GM12864 (cell line): ENCODE measurements around the gene FAM131A.

Experiments used
- DNase-seq: peaks from one replicate; pipeline ENCODE4 v3.0.0-alpha.2; 2011; ENCODE audit warnings: low read depth
- H3K4me3 ChIP-seq: 2 replicates; pipeline ENCODE4 v1.5.1; 2011; ENCODE audit warnings: mild to moderate bottlenecking, low read depth, low read length, control low read depth
- TF ChIP-seq, protein P1 (sequence below): IDR thresholded peaks from 2 replicates; pipeline ENCODE4 v1.5.1; 2011; ENCODE audit warnings: low read depth, mild to moderate bottlenecking, moderate library complexity, low read length, control low read depth, inconsistent platforms; ENCODE audit errors: missing control alignments

FAM131A gene

DNA sequence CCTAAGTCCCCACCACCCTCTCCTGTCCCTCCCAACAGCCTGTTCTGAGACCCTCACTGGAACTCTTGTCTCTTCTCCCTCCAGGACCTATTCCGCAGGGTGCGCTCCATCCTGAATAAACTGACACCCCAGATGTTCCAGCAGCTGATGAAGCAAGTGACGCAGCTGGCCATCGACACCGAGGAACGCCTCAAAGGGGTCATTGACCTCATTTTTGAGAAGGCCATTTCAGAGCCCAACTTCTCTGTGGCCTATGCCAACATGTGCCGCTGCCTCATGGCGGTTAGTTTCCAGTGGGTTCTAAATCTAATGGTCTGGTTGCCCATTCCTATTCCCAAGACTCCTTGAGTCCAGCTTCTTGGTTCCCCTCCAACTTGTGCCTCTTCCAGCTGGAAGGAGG, 13.7 kb upstream of the FAM131A start:
- no peak overlapping the region for H3K4me3 ChIP-seq
- TF ChIP-seq, protein P1, sequence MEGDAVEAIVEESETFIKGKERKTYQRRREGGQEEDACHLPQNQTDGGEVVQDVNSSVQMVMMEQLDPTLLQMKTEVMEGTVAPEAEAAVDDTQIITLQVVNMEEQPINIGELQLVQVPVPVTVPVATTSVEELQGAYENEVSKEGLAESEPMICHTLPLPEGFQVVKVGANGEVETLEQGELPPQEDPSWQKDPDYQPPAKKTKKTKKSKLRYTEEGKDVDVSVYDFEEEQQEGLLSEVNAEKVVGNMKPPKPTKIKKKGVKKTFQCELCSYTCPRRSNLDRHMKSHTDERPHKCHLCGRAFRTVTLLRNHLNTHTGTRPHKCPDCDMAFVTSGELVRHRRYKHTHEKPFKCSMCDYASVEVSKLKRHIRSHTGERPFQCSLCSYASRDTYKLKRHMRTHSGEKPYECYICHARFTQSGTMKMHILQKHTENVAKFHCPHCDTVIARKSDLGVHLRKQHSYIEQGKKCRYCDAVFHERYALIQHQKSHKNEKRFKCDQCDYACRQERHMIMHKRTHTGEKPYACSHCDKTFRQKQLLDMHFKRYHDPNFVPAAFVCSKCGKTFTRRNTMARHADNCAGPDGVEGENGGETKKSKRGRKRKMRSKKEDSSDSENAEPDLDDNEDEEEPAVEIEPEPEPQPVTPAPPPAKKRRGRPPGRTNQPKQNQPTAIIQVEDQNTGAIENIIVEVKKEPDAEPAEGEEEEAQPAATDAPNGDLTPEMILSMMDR: no peak
- DNase-seq: no peak

DNA sequence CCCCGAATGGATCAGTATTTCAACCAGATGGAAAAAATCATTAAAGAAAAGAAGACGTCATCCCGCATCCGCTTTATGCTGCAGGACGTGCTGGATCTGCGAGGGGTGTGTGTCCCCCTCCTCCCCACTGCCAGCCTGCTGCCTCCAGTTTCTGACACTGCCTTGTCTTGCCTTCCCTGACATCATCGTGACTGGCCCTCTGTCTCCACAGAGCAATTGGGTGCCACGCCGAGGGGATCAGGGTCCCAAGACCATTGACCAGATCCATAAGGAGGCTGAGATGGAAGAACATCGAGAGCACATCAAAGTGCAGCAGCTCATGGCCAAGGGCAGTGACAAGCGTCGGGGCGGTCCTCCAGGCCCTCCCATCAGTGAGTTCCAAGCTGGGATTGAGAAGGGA, 12.1 kb upstream of the FAM131A start:
- no peak overlapping the region for H3K4me3 ChIP-seq
- no peak for DNase-seq
- TF ChIP-seq, protein P1: no peak

DNA sequence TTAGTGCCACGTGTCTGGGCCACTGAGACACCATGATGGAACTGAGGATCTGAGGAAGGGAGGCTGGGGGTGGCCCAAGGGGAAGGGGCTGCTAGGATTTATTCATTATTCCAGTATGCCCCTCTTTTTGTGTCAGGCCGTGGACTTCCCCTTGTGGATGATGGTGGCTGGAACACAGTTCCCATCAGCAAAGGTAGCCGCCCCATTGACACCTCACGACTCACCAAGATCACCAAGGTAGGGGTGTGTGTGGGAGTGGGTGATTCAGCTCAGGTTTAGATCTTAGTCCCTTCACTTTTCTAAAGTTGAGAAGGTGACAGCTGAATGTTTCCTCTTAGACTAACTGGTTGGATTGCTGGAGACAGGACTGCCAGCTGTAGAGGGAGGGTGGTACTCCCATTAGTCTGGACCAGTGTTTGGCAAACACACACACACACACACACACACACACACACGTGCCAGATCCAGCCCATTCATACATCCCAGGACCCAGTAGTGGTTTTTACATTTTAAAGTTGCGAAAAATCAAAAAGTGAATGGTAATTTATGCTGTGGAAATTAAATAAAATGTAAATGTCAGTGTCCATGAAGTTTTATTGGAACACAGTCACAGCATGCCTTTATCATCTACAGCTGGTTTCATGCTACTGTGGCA, 11.6 kb upstream of the FAM131A start:
- TF ChIP-seq, protein P1: no peak
- no peak overlapping the region for H3K4me3 ChIP-seq
- no peak for DNase-seq

DNA sequence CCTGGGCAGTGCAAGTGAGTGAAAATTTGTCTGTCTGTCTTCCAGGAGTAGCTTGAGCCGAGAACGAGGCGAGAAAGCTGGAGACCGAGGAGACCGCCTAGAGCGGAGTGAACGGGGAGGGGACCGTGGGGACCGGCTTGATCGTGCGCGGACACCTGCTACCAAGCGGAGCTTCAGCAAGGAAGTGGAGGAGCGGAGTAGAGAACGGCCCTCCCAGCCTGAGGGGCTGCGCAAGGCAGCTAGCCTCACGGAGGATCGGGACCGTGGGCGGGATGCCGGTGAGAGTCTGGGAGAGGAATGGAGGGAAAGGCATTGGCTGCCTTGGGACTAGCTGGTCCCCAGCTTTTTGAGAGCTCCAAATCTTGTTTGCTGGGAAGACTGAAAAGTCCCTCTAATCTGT, 10.2 kb upstream of the FAM131A start:
- no peak overlapping the region for H3K4me3 ChIP-seq
- no peak for DNase-seq
- TF ChIP-seq, protein P1: no peak

DNA sequence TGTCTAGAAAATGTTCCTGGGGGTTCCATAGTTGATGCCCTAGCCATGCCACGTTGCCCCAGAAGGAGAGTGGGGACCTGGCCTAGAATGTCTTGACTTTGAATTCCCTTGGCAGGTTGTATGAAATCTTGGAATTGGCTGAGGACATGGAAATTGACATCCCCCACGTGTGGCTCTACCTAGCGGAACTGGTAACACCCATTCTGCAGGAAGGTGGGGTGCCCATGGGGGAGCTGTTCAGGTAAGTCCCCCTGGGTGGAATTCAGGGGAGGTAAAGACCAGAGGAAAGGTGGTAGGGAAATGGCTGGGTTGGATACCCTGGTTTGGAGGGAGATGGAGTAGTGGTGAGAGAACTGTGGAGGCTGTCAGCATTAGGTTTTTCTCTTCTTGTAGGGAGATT, 8.9 kb upstream of the FAM131A start:
- DNase-seq: no peak
- TF ChIP-seq, protein P1: no peak
- H3K4me3 ChIP-seq: no peak overlapping the region

DNA sequence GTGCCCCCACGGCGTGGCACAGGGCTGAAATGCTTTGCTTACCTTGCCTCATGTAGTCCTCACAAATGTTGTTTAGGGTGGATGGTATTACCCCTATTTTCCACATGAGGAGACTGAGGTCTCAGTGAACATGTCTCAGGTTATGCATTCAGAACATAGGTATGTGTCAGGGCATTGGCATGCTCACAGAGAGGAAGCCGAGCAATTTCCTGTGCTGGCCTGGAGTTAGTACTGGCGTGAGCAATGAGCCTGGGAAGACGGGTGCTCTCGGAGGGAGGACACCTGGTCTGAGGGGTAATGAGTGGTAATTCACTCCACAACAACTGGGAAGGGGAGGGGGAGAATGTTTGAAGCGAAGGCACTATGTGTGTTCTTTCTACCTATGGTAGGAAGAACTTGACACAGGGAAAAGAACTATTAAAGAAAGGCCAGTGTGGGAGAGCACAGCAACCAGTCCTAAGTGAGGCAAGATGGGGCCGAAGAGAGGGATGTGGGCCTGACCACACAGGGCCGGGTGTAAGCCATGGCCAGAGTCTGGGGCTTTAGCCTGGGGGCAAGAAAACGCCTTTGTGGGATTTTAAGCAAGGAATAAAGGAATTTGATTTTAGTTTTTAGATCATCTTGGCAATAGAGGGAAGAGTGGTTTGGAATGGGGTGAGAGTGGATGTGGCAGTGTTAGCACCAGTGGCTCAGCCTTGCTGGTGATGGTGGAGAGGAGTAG, 4.9 kb upstream of the FAM131A start:
- H3K4me3 ChIP-seq: no peak overlapping the region
- TF ChIP-seq, protein P1: no peak
- DNase-seq: no peak

DNA sequence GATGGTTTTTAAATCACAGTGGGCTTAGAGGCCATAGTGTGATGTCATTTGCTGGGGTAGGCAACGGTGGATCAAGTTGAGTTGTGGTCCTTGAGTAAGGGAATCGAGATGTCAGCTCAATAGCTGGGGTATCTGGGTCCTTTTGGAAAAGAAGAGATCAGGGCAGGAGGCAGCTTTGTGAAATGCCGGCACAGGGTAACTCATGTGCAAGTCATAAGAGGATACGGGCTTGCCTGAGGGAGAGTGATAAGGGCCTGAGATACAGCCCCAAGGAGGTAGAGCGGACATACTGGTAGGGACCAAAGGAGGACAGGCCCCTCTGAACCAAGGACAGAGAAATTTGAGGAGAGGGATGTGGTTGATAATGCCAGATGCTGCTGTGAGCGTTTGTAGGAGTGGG, 4.2 kb upstream of the FAM131A start:
- TF ChIP-seq, protein P1: no peak
- DNase-seq: no peak
- H3K4me3 ChIP-seq: no peak overlapping the region
